DND-41 (cell line): ENCODE results near the gene CYREN.

Source experiments
- EZH2 ChIP-seq: IDR thresholded peaks from 3 replicates; pipeline ENCODE4 v1.6.1; 2012; ENCODE audit warnings: borderline replicate concordance, low read depth, mild to moderate bottlenecking, moderate library complexity, low read length, inconsistent platforms; ENCODE audit not compliant: severe bottlenecking
- TF ChIP-seq, protein P1 (sequence below): IDR thresholded peaks from 2 replicates; pipeline ENCODE4 v1.5.1; 2012; ENCODE audit warnings: borderline replicate concordance, low read length, moderate library complexity, mild to moderate bottlenecking; ENCODE audit not compliant: poor library complexity, severe bottlenecking; ENCODE audit errors: extremely low read depth

DNA sequence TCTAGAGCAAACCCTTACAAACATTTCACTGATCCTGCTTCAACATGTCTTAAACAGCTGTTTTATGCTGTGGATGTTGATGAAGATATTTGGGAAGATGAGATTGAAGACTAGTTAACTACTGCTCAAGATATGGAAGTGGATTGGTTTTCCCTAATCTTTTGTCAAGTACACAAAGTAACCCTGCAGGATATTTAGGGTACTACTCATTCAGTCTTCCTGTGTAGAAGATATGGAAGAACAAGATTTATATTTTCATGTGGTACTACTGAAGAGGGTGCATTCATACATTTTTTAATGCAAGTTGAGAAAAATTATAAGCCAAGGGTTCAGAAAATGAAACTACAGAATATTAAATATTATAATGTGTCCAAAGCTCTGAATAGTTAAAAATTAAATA lies 40.9 kb downstream of the CYREN start:
- TF ChIP-seq, protein P1, sequence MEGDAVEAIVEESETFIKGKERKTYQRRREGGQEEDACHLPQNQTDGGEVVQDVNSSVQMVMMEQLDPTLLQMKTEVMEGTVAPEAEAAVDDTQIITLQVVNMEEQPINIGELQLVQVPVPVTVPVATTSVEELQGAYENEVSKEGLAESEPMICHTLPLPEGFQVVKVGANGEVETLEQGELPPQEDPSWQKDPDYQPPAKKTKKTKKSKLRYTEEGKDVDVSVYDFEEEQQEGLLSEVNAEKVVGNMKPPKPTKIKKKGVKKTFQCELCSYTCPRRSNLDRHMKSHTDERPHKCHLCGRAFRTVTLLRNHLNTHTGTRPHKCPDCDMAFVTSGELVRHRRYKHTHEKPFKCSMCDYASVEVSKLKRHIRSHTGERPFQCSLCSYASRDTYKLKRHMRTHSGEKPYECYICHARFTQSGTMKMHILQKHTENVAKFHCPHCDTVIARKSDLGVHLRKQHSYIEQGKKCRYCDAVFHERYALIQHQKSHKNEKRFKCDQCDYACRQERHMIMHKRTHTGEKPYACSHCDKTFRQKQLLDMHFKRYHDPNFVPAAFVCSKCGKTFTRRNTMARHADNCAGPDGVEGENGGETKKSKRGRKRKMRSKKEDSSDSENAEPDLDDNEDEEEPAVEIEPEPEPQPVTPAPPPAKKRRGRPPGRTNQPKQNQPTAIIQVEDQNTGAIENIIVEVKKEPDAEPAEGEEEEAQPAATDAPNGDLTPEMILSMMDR: no peak
- no peak for TF ChIP-seq EZH2
